ENCODE measurements around the gene CASTOR1.

The CASTOR1 gene

DNA sequence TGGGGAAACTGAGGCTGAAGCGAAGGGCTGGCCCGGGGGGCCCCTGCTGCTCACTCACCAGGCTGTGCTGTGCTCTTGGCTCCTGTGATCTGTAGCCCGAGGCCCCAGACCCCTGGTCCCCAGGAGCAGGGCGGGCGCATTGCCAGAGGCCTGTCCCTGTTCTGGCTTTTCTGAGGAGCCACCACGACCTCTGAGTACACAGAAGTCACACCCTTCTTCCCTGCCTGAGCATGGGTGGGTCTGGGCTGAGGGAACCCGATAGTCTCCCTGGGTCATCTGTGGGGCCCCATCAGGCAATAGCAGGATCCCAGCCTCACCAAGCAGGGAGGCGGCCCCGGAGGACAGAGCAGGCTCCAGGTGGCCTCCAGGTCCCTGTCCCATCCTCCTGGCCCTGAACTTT, 5.1 kb downstream of the CASTOR1 start:
- no peak for DNase-seq

DNA sequence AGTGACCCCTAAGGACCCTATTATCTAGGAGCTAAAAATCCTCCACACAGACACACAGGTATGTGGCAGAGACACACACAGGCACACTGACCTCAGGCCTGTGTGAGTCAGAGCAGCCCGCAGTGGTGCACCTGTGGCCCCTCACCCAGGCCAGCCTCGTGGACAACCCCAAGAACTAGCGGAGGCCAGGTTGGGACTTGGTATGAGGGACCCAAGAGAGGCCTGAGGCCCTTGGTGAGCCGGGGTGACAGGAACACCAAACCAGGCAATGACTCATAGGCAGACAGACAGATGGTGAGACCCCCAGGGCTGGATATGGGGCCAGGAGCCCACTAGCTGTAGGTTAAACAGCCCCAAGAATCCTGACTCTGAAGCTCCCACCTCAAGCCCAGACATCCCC, 6.0 kb downstream of the CASTOR1 start:
- no peak for DNase-seq

DNA sequence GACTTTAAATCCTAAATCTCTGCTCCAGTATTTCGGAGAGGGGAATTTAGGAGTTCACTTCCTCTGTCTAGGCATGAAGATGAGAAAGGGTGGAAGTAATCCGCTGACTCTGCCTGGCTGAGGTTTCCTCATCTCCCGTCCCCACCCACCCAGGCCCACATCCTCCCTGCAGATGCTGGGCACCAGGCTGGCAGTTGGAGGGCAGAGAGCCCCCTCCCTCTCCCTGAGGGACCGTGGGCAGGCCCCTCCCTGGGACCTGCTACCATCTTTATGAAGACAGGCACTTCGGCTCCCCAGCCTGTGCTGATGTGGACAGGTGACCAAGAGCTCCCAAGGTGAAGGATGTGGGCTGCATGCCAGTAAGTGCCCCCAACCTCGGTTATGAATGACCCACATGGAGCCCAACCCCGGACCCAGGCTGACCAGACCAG, 6.7 kb downstream of the CASTOR1 start:
- DNase-seq: no peak

DNA sequence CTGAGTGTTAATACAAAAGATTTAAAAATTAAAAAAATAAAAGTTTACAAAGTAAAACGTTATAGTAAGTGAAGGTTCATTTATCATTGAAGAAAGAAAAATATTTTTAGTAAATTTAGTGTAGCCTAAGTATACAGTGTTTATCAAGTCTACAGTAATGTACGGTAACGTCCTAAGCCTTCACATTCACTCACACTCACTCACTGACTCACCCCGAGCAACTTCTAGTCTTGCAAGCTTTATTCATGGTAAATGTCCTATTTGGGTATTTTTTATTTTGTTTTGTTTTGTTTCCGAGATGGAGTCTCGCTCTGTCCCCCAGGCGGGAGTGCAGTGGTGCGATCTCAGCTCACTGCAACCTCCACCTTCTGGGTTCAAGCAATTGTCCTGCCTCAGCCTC, 8.8 kb downstream of the CASTOR1 start:
- DNase-seq: no peak

DNA sequence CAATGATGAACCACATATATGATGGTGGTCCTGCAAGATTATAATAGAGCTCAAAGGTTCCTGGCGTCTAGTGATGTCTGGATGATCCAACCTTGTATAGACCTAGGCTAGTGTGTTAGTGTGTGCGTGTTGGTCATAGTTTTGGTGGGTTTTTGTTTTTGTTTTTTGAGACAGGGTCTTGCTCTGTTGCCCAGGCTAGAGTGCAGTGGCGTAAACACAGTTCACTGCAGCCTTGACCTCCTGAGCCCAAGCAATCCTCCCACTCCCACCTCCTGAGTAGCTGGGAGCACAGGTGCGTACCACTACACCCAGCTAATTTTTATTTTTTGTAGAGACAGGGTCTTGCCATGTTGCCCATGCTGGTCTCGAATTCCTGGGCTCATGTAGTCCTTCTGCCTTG, 9.4 kb downstream of the CASTOR1 start:
- DNase-seq: no peak

DNA sequence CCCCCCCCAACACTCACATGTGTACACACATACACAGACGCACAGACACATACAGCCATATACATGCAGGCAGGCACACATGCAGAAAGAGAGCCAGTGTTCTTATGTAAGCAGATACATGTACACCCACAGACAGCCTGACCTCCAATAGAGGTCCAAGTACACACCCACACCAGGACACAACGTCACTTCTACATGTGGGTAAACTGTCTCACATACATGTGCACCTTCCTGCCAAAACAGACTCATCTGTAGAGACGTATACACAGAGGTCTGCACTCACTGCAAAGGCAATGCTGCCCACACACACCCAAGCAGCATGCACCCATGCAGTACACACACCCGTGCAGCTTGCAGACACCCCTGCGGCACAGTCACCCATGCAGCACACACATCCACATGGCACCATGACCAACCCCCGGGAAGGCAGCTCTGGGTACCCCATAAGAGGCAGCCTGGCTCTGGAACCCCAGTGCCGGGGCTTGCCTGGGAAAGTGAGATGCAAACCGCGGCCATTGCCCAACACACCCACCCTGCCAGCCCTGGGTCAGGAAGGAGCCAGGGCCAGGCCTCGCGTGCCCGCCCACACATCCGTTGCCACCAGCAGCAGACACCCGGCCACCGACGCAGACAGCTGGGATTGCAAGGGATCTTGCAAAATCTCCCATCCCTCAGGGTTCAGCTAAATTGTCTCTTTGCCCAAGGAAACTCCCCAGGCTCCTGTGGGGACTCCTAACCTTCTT, 10.1 kb downstream of the CASTOR1 start:
- peak in 1 of 2 donors; percentile 45 for DNase-seq

DNA sequence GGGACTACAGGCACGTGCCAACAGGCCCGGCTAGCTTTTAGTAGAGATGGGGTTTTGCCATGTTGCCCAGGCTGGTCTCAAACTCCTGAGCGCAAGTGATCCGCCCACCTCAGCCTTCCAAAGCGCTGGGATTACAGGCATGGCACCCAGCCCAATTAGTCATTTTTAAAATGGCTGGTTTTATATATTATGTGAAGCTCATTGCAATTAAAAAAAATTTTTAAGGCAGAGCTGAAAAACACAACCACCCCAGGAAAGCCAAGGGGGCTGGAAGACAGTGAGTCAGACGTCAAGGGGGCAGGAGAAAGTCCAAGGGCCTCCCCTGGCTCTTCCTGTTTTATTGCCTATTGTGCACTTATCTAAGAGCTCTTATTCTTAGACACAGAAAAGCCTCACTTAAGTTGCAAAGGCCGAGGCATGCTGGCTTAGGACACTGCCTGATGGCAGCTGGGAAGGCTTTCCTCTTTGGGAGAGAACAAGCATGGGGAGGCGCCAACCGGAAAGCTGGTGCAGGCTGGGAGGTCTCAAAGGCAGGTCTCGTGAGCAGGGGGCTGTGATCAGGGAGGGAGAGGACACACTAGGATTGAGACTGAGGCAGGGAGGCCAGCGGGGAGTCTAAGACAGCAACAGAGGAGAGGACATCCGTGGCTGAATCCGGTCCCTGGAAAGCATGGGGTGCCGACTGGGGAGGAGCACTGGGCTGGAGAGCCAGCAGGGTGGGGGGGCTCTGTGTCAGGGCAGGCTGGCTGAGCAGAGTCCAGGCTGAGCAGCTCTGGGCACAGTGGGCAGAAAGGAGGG, 11.6 kb downstream of the CASTOR1 start:
- DNase-seq: peak in 1 of 2 donors; percentile 32

DNA sequence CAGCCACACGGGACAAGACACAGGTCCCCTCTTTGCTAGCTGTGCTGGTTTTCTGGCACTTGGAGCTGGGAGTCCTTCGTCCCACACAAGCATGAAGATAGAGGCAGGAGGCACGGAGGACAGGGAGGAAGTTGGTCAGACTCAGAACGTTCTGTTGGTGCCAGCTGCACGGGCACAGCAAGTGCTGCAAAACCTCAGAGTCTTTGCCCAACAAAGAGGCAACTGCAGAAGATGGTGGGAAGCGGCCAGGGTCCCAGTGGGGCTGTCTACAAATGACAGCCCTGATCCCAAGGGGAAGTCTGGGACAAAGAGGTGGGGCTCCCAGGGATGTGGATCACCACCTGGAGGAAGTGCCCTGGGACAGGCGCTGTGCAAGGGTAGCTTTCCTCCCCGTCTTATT, 13.3 kb downstream of the CASTOR1 start:
- no peak for DNase-seq

DNA sequence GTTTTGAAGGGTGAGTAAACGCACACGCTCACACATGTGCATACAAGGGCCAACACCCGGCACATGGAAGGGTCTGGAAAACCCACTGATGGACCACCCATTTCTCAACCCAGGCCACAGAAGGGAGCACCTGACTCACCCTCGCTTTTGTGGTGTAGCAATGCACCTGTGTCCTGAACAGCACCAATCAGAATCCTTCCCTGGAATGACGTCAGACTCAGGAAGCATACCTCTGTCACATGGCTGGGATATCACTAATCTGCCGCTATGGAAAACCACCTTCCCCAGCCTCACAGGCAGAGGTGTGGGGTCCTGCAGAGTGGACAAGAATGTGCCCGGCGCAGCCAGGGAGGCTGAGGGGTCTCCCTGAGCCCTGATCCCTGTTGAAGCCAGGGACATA, 13.7 kb downstream of the CASTOR1 start:
- peak; percentile 39 to 51 for DNase-seq

DNA sequence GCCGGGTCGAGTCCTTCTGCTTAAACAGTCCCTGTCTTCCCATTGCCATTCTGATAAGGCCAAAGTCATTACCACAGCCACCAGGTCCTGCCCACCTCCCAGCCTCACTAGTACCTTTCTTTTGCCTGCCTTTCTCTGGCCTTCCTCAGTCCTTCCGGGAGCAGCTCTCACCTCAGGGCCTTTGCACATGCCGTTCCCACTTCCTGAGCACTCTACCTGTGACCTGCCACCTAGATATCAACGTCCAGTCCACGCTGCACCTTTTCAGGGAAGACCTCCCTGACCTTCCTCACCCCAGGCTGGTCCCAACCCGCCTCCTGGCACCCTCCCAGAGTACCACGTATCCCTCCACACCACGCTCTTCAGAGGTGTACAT, 14.9 kb downstream of the CASTOR1 start:
- no peak for DNase-seq

DNA sequence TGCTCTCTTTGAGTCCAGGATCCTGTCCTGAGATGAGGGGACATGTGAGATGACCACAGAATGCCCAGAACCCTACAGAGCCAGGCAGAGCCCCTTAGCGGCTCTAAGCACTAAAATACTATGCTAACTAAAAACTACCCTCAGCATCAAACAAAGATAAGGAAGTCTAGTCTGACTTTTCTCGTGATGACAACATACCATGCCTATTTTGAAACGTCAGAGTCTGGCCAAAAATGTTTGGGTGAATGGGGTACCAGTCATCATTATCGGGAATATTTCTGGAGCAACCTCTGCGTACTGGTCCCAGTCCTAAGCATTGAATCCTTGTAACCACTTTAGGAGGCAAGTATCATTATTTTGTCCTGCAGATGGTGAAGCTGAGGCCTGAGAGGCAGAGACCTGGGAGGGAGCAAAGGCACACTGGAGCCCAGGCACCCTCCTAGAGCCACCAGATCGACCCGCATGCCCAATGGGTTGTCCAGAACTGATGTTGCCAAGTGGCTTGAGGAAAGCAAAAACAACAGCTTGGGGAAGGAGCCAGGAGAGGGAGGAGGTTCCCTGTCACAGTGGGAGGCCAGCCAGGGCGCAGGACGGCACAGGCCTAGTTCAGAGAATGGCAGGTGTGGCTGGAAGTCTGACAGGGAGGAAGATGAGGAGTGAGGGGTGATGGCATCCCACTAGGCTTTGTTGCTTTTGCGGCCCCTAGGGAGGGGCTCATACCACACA, 15.4 kb downstream of the CASTOR1 start:
- DNase-seq: no peak

DNA sequence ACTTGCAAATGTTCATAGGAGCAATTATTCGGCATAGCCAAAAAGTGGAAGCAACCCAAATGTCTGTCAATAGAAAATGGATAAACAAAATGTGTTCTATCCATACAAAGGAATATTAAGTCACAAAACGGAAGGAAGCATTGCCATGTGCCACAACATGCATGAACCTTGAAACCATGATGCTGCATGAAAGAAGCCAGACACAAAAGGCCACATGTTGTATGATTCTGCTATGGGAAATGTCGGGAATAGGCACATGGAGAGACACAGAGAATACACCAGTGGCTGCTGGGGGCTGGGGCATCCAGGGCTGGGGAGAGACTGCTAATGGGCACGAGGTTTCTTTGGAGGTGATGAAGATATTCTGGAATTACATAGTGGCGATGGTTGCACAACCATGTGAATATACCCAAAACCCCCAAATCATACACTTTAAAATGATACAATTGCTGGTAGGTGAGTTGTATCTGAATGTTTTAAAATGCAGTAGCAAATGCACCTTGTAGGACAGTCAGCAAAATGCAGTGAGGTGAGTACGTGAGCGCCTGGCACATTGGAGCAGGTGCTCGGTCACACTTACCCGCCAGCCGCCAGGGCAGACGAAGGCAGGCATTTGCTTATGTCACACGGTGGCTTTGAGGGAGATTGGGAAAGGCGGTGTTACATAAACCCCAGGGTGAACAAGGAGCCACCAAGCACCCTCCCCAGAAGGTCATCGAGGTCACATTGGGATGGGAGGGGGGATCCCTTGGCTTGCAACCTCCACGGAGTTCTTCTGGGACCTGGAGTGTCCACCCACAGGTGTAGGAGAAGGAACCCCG, 16.3 kb downstream of the CASTOR1 start:
- peak in 1 of 2 donors; percentile 58 for DNase-seq

DNA sequence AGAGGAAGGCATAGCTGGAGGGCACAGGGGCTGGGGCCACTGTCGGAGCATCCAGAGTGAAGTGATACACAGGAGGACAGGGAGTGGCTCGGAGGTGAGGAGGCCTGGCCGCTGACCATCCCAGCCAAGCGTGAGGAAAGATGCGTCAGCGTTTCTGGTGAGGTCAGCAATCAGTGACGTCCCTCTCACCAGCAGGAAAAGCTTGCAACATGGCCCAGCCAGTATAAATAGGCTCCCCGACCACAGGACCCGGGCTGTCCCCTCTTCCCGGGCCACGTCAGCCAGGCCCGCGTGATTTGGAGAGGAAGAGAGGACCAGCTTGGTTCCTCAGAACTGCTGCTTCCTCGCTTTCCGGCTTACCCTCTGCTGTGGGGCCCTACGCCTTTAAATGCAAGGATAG, 18.5 kb downstream of the CASTOR1 start:
- DNase-seq: peak in 1 of 2 donors; percentile 90

DNA sequence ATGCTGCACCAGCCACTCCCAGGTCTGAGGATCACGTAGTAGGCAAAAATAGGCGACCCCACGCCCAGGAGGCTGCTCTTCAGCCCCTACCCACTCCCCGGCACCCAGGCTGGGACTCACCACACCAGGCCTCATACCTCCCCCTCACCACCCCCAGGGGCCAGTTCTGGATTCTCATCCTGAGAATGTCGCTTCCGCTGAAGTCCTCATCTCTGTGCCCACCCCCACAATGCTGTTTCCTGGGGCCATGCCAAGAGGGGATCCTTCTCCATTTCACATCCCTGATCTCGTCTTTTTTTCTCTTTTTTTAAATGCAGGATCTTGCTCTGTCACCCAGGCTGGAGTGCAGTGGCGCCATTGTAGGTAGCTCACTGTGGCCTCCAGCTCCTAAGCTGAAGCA, 21.0 kb downstream of the CASTOR1 start:
- DNase-seq: no peak

DNA sequence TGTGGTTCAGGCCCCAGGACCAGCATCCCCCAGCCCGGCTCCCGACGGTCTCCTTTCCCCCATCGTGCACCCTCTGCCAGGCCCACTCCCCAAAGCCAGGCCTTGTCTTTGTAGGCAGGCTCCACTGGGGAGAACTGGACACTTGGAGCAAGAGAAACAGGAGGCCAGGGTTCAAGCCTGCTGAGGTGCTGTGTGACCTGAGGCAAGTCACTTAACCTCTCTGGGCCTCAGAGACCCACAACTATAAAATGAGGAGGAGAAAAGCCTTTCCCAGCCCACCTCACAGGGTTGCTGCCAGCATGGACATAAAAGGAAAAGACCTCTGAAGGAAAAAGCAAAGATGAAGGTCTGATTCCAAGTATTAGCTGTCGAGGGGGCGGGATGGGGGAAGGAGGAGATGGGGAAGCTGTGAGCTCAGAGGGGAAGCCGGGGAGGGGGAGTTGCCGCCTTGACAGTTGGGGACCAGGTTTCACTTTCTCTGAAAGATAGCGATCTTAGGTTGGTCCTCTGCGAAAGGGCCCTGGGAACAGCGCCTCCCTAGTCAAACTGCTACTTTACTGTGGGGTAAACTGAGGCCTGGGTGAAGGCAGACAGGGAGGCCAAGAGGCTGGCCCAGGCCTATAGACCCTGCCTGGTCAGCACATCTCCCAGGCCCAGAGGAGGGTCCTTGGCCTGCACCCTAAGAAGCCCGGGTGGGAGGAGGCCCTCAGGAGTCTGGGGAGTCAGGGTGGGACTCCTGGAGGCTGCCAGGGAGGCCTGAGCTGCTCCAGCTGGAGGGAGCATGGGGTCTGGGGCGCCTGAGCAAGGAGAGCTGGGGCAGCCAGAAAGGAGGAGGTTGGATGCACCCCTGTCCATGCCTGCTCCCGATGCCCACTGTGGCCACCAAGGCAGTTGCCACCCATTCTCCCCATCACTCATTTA, 21.7 kb downstream of the CASTOR1 start:
- peak; percentile 58 to 71 for DNase-seq

DNA sequence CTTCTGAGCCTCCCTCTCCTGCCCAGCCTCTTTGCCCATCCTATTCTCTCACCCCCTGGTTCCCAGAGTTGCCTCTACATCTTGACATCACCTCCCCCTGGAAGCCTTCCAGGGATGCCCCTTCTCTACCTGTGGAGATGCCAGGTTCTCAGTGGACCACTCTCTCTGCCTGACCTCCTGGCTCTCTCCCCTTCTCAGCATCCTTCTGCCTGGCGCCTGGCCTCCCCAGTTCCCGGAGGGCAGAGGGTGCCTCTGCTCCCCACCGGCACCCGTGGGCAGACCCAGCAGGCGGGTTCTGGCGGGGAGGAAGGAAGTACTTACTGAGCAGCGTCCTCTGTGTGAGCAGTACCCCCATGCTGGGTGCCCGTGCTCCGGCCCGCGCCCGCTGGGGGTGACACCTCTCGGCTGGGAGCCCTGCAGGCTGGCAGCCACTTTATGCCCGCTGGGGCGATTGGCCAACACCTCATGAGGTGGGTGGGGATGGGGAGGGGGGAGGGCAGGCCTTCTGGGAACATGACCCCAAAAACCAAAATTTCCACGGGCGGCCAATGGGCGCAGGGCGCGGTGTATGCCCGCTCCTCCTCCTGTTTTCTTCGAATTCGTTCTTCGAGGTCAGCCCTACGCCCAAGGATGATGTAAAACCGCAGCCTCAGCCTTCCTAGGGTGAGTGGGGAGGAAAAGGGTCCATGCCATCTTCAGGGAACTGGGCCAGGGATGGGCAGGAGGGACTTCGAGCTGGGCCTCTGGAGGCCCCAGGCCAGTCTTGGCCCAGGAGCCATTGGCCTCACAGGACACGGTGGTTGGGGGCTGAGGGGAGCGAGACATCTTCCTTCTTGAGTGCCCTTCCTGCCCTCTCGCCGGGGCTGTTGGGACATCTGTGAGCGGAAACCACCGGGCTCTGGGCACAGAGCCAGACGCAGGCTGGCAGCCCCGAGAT, 22.6 kb downstream of the CASTOR1 start, which contains the start of gene OSM:
TSS of gene OSM (minus strand) at position 407 of the 937 bp plus-strand sequence. CDS start at position 355, 52 bp downstream.
- peak; percentile 82 to 83 for DNase-seq

DNA sequence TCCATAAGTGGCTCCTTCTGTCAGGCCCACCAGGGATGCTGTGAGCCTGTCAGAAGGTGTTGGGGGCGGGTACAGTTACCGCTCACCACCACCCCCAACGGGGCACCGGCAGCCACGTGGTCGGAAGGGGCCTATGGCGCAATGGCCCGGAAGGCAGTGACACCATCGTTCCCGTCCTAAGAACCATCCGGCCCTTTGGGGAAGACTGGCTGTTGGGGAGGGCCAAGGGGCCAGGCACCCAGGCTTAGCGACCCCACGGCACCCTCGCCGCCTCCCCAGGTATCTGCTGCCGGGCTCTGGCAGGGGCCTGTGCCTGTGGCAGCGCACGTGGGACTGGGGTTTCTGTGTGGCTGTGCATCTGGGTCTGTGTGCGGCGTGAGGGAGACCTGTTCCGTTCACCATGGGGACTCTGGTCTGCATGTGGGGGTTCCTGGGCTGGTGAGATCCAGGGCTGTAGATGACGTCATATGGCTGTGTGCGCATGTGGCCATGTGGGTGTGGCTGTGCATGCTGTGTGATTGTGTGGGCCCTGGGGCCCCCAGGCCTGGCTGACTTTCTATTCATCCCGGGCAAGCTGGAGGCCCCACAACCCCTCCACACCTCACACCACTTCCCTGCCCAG, 23.4 kb downstream of the CASTOR1 start:
- peak; percentile 87 to 90 for DNase-seq

DNA sequence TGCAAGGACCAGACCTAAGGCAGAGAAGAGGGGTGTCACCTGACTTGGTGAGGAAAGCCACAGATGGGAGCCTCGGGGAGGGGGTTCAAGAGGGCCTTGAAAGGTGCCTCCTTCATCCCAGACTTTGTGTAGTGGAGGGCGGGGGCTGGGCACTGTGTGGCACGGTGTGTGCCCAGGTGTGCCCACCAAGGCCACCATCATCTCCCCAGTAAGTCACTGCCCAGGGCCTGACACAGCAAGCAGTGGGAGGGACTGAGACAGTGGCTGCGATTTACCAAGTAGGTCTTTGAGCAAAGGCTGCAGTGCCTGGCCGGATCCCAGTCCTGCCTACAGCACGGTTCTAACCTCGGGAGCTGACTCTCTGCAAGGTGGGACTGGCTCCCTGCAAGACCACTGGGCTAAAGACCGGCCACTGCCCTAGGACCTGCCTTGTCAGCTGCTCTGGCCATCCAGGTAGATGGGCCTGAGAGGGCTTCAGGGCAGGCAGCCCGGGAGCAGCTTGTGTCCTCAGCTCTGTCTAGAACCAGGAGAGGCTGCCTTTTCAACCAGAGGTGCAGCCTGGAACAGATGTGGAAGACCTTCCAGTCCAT, 24.1 kb downstream of the CASTOR1 start:
- DNase-seq: no peak

DNA sequence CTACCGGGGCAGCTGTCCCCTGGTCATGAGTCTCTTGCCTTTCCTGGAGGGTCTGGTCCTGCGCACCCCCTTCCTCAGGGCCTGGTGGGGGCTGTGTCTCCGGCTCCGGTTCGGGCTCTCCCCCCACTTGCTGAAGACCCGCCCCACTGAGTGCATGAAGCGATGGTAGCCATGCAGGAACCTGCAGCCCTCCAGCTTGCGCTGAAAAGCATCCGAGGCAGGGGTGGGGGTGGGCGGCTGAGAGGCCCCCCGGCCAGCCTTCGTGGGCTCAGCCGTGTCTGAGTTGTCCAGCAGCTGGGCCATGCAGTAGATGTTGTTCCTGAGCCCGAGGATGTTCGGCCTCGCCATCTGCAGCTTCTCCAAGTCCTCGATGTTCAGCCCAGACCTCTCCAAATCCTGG, 25.4 kb downstream of the CASTOR1 start:
- DNase-seq: no peak
